CD4-positive, alpha-beta T cell (primary cell): Measurements from ENCODE around the gene PSMB9. TPM values are rescaled to one million over a fixed set of nuclear protein-coding genes. Genes with fewer than 3 reads are reported as not detected.
A peak's percentile ranks its signal among the peaks of the same experiment; 100 is the strongest.

Source experiments
- ATAC-seq: fragments of 200-7000 bp; cut with Tn5 transposase; one replicate; pipeline ENCODE4 v1.10.0; 2022; ENCODE audit warnings: mild to moderate bottlenecking; ENCODE audit not compliant: poor library complexity
- CTCF ChIA-PET: fragments of 350-600 bp; sonication (Branson Sonifier 250); formaldehyde crosslinking; loops from one replicate; lab custom pipeline; 2021; ENCODE audit warnings: antibody characterized with exemption, inconsistent platforms; lab: Charles Lee
- POLR2A ChIA-PET: fragments of 350-600 bp; sonication (Branson Sonifier 250); formaldehyde crosslinking; loops from one replicate; lab custom pipeline; 2021; ENCODE audit warnings: antibody characterized with exemption, inconsistent platforms; lab: Charles Lee
- DNase-seq, 14 experiments: peaks; one replicate each; pipeline ENCODE4 v3.0.0-alpha.2; 2013 to 2020; ENCODE audit warnings: mixed read lengths in 2 of 14
- H3K27ac ChIP-seq, 2 donors: one replicate each; pipeline versions ENCODE4 v1.5.1 to v1.7.0; 2013; ENCODE audit warnings: low read length in 2 of 2, low read depth in 1 of 2, mild to moderate bottlenecking in 1 of 2
- H3K27me3 ChIP-seq, 2 experiments: 1 replicate in 1 of 2; 2 replicates in 1 of 2; pipeline versions ENCODE4 v1.6.1 to v1.7.0; 2013; ENCODE audit warnings: low read length in 2 of 2, control low read depth in 1 of 2, mild to moderate bottlenecking in 1 of 2, moderate library complexity in 1 of 2; ENCODE audit not compliant: insufficient read depth in 2 of 2, control insufficient read depth in 1 of 2
- H3K36me3 ChIP-seq: one replicate; pipeline ENCODE4 v1.6.1; 2013; ENCODE audit warnings: low read length, control low read depth; ENCODE audit not compliant: insufficient read depth
- H3K4me1 ChIP-seq: one replicate; pipeline ENCODE4 v1.6.1; 2013; ENCODE audit warnings: low read length, control low read depth; ENCODE audit not compliant: insufficient read depth
- H3K4me3 ChIP-seq: one replicate; pipeline ENCODE4 v1.5.1; 2013; ENCODE audit warnings: mild to moderate bottlenecking, low read length, moderate library complexity
- H3K9me3 ChIP-seq, 2 experiments: 1 replicate in 1 of 2; 2 replicates in 1 of 2; pipeline versions ENCODE4 v1.6.1 to v1.7.0; 2013; ENCODE audit warnings: low read length in 2 of 2, mild to moderate bottlenecking in 2 of 2, control low read depth in 1 of 2, moderate library complexity in 1 of 2; ENCODE audit not compliant: control insufficient read depth in 1 of 2, insufficient read depth in 1 of 2
- H3K27ac Mint-ChIP-seq: one replicate; pipeline ENCODE4 v1.8.0; 2020; ENCODE audit warnings: mixed read lengths
- H3K27me3 Mint-ChIP-seq: one replicate; pipeline ENCODE4 v1.8.0; 2021; ENCODE audit warnings: mixed read lengths
- H3K36me3 Mint-ChIP-seq: one replicate; pipeline ENCODE4 v1.8.0; 2021; ENCODE audit warnings: low read depth, mixed read lengths
- H3K4me1 Mint-ChIP-seq: one replicate; pipeline ENCODE4 v1.8.0; 2021; ENCODE audit warnings: low read depth, mixed read lengths
- H3K4me3 Mint-ChIP-seq: one replicate; pipeline ENCODE4 v1.8.0; 2020; ENCODE audit warnings: mild to moderate bottlenecking, mixed read lengths
- H3K9me3 Mint-ChIP-seq: one replicate; pipeline ENCODE4 v1.8.0; 2020; ENCODE audit warnings: mixed read lengths
- CTCF ChIP-seq: fragments of 200-600 bp; IDR thresholded peaks from one replicate; pipeline ENCODE4 v1.8.0; 2022; ENCODE audit warnings: antibody characterized with exemption, mild to moderate bottlenecking
- intact Hi-C, 2 experiments: fragments of 100-400 bp; cut with DNase I in 1 of 2; cut with micrococcal nuclease in 1 of 2; formaldehyde crosslinking; loops; one replicate each; pipeline versions ENCODE4 v1.15.1 to v1.9.0; 2023 to 2025; cut with DNase I, micrococcal nuclease
- total RNA-seq, 174 experiments: library from RNA in 2 of 174; stranded (reverse) in 2 of 174; gene quantifications; one replicate each; pipeline ENCODE4 v1.2.3 and lab custom pipeline; 2021 to 2026

PSMB9 gene
- total RNA-seq, 2 experiments from 2014 or later, result 37.2 to 38.4 TPM

DNA sequence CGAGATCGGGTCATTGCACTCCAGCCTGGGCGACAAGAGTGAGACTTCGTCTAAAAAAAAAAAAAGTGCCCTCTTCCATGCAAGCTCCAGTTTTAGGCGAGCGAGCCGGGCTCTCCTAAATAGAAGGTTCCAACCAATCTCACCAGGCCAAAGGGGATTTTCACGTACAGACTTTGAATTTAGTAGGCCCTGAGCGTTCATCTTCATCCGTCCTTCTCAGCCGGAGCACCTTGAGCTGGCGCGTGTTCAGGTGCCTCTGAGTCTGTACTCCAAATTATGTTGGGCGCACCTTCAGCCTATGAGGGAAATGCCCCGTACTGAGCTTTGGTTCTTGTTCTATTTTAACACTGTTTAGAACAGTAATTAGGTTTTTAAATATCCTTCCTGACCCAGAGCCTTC lies 14.6 kb upstream of the PSMB9 start:
- POLR2A ChIA-PET, result interaction anchor here (1.3 to 11.2 kb wide), 9 partner anchors 11 to 150 kb away, joined by 3 to 901 read pairs (median 16); partner anchors contain the start of genes BRD2, HLA-DMA, PSMB9 and TAP1
- Histone ChIP-seq H3K27ac (peak overlapping the region in 1 of 2 donors; percentile 30), H3K27me3 (no peaks in the 10 kb centered on the region), H3K36me3 (peaks cover 54% of the 10 kb centered on the region), H3K9me3 (no peaks in the 10 kb centered on the region), H3K4me3 (no peak overlapping the region), H3K4me1 (peaks cover 67% of the 10 kb centered on the region)
- no peak for ATAC-seq
- Mint-ChIP-seq H3K4me3 (peak overlapping the region; percentile 97), H3K36me3 (peaks cover 87% of the 10 kb centered on the region), H3K9me3 (no peaks in the 10 kb centered on the region), H3K4me1 (peaks cover 91% of the 10 kb centered on the region), H3K27me3 (no peaks in the 10 kb centered on the region), H3K27ac (peak overlapping the region; percentile 99)
- intact Hi-C loops, result loop anchor here in 1 of 2 experiments (2.0 kb wide), 1 partner anchor 133 kb away; no protein-coding TSS in a partner anchor
- DNase-seq, result peak in 1 of 14 experiments; percentile 26
- CTCF ChIA-PET, result interaction anchor here (0.6 to 6.8 kb wide), 22 partner anchors 11 to 550 kb away, joined by 3 to 288 read pairs (median 8); partner anchors contain the start of genes BRD2, HLA-DMA, HLA-DMB and PSMB9
- no peak for TF ChIP-seq CTCF

DNA sequence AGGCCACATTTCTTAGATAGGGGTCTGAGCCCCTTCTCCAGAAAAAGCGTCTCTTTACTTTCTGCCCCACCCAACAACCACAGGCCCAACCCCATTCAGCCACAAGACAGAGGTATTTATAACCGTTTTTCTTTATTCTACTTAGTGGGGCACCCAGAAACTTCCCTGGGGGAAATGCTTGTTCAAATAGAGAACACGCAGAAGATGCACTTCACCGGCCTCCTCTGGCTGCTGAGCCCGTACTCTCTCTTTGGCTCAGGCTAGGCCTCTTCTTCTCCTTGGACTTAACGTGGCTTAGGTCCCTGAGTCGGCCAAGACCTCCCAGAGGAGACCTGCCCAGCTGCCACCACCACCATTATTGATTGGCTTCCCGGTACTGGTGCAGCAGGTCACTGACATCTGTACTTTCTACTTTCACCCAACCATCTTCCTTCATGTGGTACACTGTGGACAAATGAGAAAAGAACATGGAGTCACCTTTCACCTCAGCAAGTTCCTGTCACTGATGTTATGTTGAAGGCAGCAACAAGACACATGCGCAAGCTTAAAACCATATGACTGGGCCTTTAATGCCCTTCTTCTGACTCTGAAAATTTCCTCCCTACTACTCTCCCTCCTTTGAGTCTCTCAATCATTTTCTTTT lies 13.3 kb upstream of the PSMB9 start:
- no peaks in the 10 kb centered on the region for H3K9me3 ChIP-seq
- Mint-ChIP-seq H3K36me3 (peaks cover 87% of the 10 kb centered on the region), H3K27ac (peak overlapping the region; percentile 99), H3K4me3 (peak overlapping the region; percentile 97), H3K4me1 (peaks cover 90% of the 10 kb centered on the region), H3K27me3 (no peaks in the 10 kb centered on the region), H3K9me3 (no peaks in the 10 kb centered on the region)
- H3K4me3 ChIP-seq, result no peak overlapping the region
- H3K27ac ChIP-seq, result peak overlapping the region; percentile 13 to 55
- POLR2A ChIA-PET, result interaction anchor here (0.9 to 11.2 kb wide), 4 partner anchors 16 to 130 kb away, joined by 3 to 901 read pairs (median 363); partner anchors contain the start of genes BRD2, PSMB9 and TAP1
- ATAC-seq (no peak), DNase-seq (peak in 3 of 14 experiments; percentile 53 to 58 (median 55))
- H3K36me3 ChIP-seq, result peaks cover 51% of the 10 kb centered on the region
- H3K27me3 ChIP-seq, result no peaks in the 10 kb centered on the region
- CTCF ChIA-PET, result interaction anchor here (1.1 to 6.8 kb wide), 4 partner anchors 16 to 134 kb away, joined by 3 to 288 read pairs (median 104); partner anchors contain the start of genes HLA-DMA, PSMB9 and TAP1
- no peak for TF ChIP-seq CTCF
- H3K4me1 ChIP-seq, result peaks cover 64% of the 10 kb centered on the region
- intact Hi-C loops, result loop anchor here (10.0 kb wide), 2 partner anchors 364 to 1404 kb away; partner anchors contain the start of genes HSD17B8 (in 1 of the 2), RING1 (in 1 of the 2), RXRB (in 1 of the 2) and SLC39A7 (in 1 of the 2)

DNA sequence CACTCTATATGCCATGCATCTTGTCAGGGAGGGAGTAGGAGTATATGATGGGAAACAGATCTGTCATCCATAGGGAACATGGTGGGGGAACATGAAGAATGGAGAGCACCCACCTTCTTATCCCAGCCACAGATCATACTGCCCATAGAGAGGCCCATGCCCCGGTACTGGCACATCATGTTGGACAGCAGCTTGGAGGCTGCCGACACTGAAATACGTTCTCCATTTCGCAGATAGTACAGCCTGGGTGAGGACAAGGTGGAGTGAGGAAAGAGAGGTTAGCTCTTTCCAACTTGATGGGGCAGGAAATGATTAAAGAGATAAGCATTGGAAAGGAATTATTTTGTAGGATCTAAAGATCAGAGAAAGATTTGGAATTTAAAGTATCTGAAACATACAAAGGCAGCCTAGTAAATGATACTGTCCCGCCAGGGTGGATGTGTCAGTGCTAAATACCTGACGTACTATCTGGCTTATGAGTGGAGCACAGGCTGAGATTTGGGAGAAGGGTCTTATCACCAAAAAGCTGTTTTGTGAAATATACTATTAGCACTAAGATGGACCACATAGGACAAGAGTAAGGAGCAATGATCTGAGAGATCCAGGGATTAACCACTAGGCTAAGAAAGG lies 11.9 kb upstream of the PSMB9 start:
- Mint-ChIP-seq H3K9me3 (no peaks in the 10 kb centered on the region), H3K27me3 (no peaks in the 10 kb centered on the region), H3K36me3 (peaks cover 87% of the 10 kb centered on the region), H3K4me3 (peak overlapping the region; percentile 97), H3K27ac (peak overlapping the region; percentile 99), H3K4me1 (peaks cover 90% of the 10 kb centered on the region)
- Histone ChIP-seq H3K27ac (peak overlapping the region in 1 of 2 donors; percentile 5), H3K4me3 (peak overlapping the region; percentile 94), H3K36me3 (peaks cover 52% of the 10 kb centered on the region), H3K9me3 (no peaks in the 10 kb centered on the region), H3K27me3 (no peaks in the 10 kb centered on the region), H3K4me1 (peaks cover 66% of the 10 kb centered on the region)
- TF ChIP-seq CTCF, result no peak
- ChIA-PET POLR2A (interaction anchor here (10.2 to 11.2 kb wide), 3 partner anchors 15 to 128 kb away, joined by 282 to 901 read pairs (median 444); partner anchors contain the start of genes BRD2, PSMB9 and TAP1), CTCF (interaction anchor here (1.5 to 6.8 kb wide), 3 partner anchors 14 to 125 kb away, joined by 3 to 288 read pairs (median 186); partner anchors contain the start of genes PSMB9 and TAP1)
- ATAC-seq, result no peak
- intact Hi-C loops, result loop anchor here (10.0 kb wide), 2 partner anchors 363 to 1403 kb away; partner anchors contain the start of genes HSD17B8 (in 1 of the 2), RING1 (in 1 of the 2), RXRB (in 1 of the 2) and SLC39A7 (in 1 of the 2)
- DNase-seq, result no peak
